Stimulated activated CD8-positive, alpha-beta memory T cell treated with anti-CD3 and anti-CD28 coated beads, Interleukin-7, amount 100 ng/mL, for 4 hours (primary cell): ENCODE data around the gene ICAM4.

Source experiments
- DNase-seq, 2 donors: peaks; one replicate each; pipeline ENCODE4 v3.0.0-alpha.2; 2020; ENCODE audit warnings: low read depth in 2 of 2

The ICAM4 gene

GRCh38 chr19:10290876-10291553, 4.3 kb downstream of the ICAM4 start:
- peak in 1 of 2 donors; percentile 60 for DNase-seq

GRCh38 chr19:10291554-10292205, 4.9 kb downstream of the ICAM4 start:
- no peak for DNase-seq

DNA sequence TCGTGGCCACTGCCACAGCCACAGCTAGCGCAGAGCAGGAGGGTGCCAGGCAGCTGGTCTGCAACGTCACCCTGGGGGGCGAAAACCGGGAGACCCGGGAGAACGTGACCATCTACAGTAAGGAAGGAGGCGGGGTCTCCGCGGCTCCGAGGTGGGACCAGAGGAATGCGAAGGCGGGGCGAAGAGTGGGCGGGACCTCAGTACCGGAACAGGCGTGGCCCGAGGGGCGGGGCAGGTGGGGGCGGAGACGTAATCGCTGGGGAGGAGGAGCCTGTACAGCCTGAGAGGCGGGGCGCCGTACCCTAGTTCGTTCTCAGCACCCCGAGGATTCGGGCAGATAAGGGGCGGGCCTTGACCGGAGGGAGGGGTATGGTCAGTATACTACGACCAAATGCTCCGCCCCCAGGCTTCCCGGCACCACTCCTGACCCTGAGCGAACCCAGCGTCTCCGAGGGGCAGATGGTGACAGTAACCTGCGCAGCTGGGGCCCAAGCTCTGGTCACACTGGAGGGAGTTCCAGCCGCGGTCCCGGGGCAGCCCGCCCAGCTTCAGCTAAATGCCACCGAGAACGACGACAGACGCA, 5.5 kb downstream of the ICAM4 start:
- peak; percentile 60 to 69 for DNase-seq

GRCh38 chr19:10292789-10293636, 6.3 kb downstream of the ICAM4 start:
- DNase-seq = no peak

- DNase-seq = no peak
These were observed 7.0 kb downstream of the ICAM4 start for GRCh38 chr19:10293637-10294367.

DNA sequence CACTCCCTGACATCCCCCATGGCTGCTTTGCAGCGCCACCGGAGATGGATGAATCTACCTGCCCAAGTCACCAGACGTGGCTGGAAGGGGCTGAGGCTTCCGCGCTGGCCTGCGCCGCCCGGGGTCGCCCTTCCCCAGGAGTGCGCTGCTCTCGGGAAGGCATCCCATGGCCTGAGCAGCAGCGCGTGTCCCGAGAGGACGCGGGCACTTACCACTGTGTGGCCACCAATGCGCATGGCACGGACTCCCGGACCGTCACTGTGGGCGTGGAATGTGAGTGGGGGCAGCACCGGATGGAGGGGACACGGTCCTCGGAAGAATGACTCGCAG, 7.6 kb downstream of the ICAM4 start:
- DNase-seq = no peak

- DNase-seq = peak in 1 of 2 donors; percentile 62
These were observed 8.6 kb downstream of the ICAM4 start for GRCh38 chr19:10295305-10295846.

DNA sequence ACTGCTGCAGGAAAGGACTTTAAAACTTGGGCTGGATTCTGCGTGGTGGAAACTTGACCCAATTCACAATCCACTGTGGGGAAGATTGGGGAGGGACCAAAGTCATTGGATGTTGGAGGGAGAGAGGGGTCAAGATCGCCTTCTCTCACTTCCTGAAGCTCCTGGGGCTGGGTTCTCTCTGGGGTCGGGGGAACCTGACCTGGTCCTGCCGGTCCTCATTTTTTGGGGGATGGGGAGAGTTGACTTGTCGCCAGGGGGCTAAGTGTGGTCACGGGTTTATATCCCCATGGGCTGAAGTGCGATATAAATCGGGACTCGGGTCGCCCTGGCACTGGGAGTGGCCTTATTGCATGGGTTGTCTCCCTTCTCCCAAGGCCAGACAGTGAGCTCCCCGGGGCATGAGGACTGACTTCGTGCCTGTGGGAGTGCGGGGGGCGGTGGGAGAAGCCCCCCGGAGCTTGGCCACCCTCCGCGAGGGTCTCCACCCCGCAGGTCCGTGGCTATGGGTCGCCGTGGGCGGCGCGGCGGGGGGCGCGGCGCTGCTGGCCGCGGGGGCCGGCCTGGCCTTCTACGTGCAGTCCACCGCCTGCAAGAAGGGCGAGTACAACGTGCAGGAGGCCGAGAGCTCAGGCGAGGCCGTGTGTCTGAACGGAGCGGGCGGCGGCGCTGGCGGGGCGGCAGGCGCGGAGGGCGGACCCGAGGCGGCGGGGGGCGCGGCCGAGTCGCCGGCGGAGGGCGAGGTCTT, 9.3 kb downstream of the ICAM4 start:
- DNase-seq = no peak

- no peak for DNase-seq
These were observed 13.0 kb downstream of the ICAM4 start for GRCh38 chr19:10299545-10300458.

- DNase-seq = no peak
These were observed 18.5 kb downstream of the ICAM4 start for GRCh38 chr19:10305139-10305806.

- no peak for DNase-seq
These were observed 19.6 kb downstream of the ICAM4 start for GRCh38 chr19:10306327-10306726.

DNA sequence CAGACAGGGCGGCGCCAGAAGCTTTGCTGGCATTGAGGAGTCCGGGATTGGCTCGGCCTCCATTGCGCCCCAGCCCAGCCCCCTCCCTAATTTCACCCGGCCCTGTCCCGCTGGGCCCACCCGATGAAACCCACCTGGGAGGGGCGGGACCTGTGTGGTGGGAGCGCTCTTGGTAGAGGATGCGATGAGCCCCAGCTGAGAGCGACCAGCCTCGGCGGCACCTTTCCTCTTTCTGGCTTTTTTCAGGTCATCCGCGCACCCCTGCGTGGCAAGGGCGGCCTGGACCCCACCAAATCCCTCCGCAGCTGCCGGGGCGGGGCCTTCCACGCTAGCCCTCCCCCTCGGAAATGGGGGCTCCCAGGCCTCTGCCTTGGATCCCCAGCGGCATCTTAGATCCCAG, 22.7 kb downstream of the ICAM4 start, which contains the start of gene ZGLP1:
Gene ZGLP1 (minus strand): TSS at position 393 of the 400 bp plus-strand sequence.
- DNase-seq = no peak

GRCh38 chr19:10315335-10316214, 28.8 kb downstream of the ICAM4 start, which contains the start of gene FDX2:
TSS of gene FDX2 (minus strand) at chr19:10316015. CDS start at chr19:10315996, 19 bp downstream.
- DNase-seq = peak; percentile 86 to 87

DNA sequence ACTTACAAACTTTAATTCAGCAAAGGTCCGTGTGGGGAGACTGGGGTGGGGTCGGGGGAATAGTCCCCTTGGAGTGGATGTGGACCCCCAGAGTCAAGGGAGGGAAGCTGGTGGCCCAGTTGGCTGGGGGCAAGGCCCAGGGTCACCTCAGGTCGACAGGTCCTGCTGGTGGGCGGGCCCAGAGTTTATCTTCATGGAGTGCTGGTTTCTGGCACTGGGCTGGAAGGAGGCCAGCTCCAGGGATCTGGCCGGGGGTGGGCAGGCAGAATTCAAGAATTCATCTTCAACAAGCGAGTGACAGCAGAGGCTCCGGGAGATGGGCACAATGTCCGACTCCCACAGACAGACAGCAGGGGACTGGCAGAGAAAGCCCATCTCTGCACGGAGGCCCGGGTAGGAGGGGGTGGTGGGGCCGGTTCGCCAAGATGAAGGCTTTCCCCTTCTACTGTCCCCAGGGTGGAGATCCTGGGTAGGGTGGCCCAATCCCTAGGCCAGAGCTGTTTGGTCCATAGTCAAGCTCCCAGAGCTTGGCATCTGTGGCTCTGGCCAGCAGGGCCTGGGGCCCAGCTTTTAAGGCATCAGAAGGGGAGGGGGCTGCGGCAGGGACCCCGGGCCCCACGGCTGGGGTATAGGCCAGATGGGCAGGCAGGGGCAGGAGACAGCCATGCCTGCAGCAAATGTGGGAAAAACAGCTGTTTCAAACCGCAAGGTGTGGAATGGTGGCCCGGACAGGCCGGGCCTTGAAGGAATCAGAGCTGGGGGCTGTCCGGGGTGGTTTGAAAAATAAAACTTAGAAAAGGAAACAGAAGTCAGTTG, 29.7 kb downstream of the ICAM4 start:
- no peak for DNase-seq

DNA sequence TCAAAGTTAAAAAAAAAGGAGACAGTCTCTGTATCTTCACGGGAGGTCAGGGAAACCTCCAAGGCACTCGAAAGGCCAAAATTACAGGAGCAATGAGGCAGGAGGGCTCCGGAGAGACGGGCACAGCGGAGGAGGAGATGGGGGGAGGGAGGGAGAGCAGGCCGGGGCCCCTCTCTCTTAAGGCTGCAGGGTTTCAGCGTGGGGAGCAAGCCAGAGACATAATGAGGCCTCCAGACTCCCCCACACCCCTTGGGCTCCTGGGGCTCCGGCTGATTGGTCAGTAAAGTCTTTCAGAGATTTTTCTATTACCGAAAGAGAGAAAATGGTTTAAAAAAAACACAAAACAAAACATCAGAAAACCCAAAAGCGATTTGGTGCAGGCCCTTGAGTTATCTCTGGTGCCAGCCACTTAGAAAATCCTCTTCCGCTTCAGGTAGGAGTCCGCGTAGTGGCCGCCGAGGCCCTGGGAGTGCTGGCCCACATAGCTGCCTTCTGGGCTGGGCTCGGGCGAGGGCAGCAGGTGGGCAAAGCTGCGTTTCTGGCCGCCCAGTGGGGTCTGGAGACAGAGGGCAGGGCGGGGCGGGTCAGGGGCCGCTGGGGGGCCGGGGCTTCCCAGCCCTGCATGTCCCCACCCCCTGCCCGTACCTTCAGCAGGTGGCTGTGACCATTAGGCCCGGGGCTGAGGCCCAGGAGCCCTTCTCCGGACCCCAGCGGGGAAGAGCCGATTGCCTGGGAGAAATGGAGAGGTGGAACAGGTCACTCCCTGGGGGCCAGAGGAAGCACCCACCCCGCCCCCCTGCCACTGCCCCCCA, 30.5 kb downstream of the ICAM4 start:
- no peak for DNase-seq

DNA sequence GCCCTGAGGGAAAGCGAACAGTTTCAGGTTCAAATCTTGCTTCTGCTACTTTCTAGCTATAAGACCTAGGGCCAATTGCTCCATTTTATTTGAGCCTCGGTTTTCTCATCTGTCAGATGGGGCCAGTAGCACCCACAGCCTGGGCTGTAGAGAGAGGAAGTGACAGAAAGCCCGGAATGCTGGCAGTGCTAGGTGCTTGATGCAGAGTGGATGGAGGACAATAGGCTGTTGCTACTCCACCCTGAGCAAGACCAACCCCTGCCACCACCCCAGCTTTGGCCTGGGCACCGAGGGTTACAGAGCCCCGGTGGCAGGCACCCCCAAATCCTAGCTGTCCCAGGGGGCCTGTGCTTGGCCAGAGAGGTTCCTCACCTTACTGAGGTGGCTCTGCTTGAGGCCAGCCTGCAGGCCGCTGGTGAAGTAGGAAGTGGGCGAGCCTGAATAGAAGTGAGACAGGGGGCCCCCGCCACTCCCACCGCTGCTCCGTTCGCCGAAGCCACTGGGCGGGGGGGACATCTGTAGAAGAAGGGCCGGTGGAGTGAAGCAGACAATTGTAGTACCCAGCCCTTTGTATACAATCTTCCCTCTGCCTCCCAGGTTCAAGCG, 31.2 kb downstream of the ICAM4 start:
- DNase-seq = no peak
